Spleen (tissue), 7 donors: ENCODE data around the gene TRIM2.

Experiments used
- CTCF ChIP-seq, 11 experiments: fragments of 200-600 bp in 7 of 11; fragments of 450-650 bp in 4 of 11; sonication (generic) in 4 of 11; IDR thresholded peaks in 8 of 11; conservative IDR thresholded peaks in 3 of 11; 1 replicate in 7 of 11; 2 replicates in 4 of 11; pipeline versions ENCODE4 v1.4.0 to v1.8.0; 2016 to 2021; ENCODE audit warnings: antibody characterized with exemption in 11 of 11, inconsistent platforms in 4 of 11, mild to moderate bottlenecking in 1 of 11
- POLR2A ChIP-seq, 3 donors: fragments of 450-650 bp; IDR thresholded peaks; one replicate each; pipeline ENCODE4 v1.5.1; 2017; ENCODE audit warnings: antibody characterized with exemption in 3 of 3, mild to moderate bottlenecking in 1 of 3
- POLR2AphosphoS5 ChIP-seq, 3 donors: sonication (generic); formaldehyde crosslinking; IDR thresholded peaks; one replicate each; pipeline ENCODE4 v1.5.1; 2017; ENCODE audit warnings: antibody characterized with exemption in 3 of 3
- donor health status: DM: no; HTN: no; CAD: no; lungs with moderate emphysema.
- donor health status: DM: no; HTN: no; CAD: no.
- donor health status: DM: no; HTN: no; CAD: no.

- TF ChIP-seq CTCF (IDR thresholded peaks at IDR 0.05 in 8 of 11, conservative IDR thresholded peaks at IDR 0.05 in 3 of 11) = no peak
- no peak for TF ChIP-seq POLR2A (IDR thresholded peaks at IDR 0.05)
- no peak for TF ChIP-seq POLR2AphosphoS5 (IDR thresholded peaks at IDR 0.05)
Observed at GRCh38 chr4:153346031-153346430, 141.8 kb downstream of the TRIM2 start.
